ENCODE measurements around the gene EIF3I.
"Not testable (repeated sequence)": the region's sequence is repeated elsewhere in the genome, so short reads cannot be mapped to it uniquely, and the experiment has no call there.

EIF3I gene

DNA sequence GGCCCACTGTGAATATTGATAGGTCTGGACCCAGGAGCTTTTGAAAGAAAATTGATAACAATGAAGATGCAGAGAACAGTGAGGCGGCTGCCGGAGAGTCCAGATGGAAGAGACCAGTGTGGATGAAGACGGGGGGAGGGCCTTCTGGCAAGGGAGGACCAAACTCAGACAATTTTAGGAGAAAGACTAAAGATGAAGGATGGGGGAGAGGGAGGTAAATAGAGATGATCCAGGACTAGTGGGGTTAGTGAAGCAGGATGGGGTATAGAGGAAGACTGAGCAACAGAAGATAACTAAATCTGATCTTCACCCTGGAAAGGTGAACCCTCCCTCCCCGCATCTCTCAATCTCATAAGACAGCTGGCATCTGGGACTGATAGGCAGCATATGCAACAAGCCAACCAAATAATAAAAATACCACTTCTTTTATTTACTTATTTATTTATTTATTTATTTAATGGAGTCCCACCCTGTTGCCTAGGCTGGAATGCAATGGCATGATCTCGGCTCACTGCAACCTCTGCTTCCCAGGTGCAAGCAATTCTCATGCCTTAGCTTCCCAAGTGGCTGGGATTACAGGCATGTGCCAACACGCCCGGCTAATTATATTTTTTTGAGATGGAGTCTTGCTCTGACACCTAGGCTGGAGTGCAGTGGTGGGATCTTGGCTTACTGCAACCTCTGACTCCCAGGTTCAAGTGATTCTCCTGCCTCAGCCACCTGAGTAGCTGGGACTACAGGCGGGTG is 10.5 kb downstream of the EIF3I start:
- DNase-seq (ENCODE audit: low read depth in 3 of 3), result no peak

DNA sequence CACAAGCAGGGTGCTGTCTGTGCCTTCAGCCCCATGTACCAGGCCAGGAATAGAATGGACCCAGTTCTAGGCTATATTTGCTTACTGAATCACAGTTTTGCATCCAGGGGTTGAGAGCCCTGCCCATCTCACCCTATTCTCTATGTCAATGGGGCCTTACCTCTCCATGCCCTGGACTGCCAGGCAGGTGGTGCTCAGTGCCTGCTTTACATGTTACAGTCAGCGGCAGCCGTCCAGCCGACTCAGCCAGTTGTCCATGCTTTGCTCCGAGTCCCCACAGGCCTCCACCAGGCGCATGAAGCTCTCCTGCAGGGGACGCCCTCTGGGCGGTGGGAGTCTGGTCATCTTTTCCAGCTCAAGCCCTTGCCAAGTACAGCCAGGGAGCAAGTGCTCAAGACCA is 12.6 kb downstream of the EIF3I start:
- DNase-seq (ENCODE audit: low read depth in 3 of 3), result no peak

DNA sequence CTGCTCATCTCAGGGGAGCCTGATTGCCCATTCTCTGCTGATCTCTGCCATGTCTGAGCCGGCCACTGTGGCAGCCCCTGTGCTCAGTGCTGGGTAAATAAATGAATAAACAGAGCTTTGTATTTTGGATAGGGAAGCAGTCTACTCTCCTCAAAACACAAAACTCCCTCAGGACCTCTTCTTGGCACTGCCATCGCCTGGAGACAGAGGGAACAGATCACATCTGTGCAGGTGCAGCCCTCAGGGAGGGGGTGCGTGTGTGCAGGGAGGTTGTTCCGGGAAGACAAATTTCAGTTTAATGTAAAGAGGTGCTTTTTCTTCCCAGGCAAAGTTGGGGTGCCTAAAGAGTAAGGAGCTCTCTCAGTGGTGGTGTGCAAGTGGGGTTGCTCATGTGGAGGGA is 17.1 kb downstream of the EIF3I start:
- DNase-seq (ENCODE audit: low read depth in 3 of 3), result no peak

DNA sequence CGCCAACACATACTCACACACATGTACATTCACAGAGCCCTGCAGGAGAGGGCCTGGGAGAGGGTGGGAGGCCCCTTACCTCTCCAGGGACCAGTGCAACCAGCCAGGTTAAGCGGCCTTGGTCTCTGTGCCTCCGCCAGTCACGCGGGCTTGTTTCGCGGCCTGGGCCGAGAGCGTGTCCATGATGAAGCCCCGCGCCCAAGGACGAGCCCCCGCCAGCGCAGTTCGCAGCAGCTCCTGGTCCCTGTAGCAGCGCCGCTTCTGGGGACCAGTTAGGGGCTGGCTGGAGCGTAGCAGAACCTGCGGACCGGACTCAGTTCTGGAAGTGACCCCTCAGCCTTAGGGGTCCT is 17.6 kb downstream of the EIF3I start:
- DNase-seq (ENCODE audit: low read depth in 3 of 3), result no peak

DNA sequence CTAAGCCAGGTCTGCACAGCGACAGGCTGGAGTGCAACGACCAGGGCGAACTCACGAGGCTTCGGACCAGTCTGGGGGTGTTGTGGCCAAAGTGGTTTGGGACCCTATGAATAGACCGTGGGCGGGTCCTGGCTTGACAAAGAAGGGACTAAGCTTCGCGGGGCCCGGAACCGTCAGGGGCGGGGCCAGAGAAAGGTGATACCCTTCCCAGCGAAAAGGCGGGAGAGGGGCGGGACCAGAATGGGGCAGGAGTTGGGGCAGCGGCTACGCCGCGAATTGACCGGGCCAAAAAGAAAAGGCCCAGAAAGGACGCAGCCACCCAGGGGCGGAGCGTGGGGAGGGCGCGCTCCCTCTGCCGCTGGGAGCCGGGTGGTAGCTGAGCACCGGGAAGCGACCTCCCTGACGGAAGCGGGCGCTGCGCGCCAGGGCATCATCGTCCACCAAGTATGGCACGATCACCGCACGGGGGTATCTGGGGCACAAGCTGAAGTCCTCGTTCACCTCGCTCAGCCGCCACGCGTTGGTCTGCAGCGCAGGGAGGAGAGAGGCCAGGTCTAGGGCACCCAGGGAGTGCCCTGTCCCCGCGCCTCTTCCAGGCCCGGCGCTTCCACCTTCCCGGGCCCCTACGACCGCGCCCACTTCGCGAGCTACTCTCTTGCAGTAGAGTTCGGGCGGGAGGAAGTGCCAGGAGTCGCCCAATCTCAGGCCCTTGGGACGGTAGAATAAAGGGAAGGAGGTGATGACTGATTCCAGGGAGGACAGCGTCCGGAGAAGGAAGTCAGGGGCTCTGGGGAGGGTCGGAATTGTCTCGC is 18.1 kb downstream of the EIF3I start:
- DNase-seq (ENCODE audit: low read depth in 3 of 3), result no peak

DNA sequence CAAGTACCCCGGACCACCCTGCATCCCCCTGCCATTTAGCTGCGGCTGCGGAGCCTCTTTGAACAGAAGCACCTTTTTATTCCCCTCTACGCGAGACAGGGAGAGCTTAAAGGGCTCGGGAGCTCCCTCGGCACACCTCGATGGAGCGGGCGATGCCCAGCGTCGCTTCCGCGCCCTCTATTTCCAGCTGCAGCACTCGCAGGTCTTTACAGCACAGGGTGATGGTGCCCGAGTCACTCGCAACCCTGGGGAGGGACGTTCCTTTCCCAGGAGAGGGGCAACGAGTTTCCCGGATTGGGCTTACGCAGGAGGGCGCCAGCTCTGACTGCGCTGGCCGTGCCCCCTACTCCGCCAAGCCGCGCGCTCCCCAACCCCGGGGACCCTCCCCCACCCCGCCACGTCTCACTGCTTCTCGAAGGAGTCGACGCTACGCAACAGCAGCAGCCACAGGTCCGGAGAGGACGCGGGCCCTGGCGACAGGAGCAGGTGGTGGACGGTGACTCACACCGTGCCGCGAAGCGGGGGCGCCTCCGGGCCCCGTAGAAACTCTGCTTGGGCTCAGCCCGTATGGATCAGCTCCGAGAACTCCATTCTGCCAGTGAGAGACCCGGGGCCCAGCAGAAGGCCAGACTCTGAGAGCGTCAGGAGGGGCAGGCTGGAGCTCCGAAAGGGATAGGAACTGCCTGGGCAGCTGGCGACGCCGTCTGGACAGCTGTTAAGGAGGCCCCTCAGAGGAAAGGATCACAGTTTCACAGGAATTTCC is 19.0 kb downstream of the EIF3I start:
- DNase-seq (ENCODE audit: low read depth in 3 of 3), result no peak

DNA sequence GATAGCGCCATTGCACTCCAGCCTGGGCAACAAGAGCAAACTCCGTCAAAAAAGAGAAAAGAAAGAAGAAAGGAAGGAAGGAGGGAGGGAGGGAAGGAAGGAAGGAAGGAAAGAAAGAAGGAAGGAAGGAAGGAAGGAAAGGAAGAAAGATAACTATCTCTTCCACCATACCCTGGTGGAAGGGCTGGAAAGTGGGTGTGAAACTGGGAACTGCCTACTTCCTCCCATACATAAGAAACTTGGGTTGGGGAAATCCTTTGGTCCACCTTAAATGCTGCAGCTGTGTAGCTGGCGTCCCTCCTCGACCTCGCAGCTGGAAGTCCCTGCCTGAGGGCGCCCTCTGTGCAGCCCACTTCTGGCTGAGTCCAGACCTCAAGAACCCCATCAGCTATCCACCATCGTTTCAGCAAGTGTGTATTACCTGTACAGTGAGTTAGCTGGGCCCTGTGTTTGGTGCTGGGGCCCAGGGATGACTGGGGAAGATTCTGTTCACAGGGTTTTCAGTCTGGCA is 20.2 kb downstream of the EIF3I start:
- no peak for DNase-seq (ENCODE audit: low read depth in 3 of 3)

DNA sequence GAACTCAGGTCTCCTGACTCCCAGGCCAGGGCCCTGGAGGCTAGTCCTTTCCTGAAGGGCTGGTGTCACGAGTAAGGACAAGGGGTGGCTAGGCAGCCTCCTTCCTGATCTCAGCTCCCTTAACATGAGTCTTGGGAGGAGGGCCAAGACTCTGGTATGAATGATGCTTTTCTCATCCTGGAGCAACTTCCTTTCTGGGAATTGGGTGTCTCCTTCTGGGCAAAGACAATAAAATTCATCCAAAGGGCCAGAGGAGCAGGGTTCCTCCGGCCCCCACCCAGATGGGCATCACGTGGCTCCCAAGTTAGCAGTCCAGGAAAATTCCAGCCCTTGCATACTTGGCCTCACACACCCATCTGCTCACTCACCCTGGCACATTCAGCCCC is 24.7 kb downstream of the EIF3I start, which contains the start of gene FAM167B:
Gene FAM167B, plus strand, starts transcription at position 335 of the 386 bp plus-strand sequence. CDS start 200 bp downstream, outside the sequence.
- DNase-seq (ENCODE audit: low read depth in 3 of 3), result no peak

DNA sequence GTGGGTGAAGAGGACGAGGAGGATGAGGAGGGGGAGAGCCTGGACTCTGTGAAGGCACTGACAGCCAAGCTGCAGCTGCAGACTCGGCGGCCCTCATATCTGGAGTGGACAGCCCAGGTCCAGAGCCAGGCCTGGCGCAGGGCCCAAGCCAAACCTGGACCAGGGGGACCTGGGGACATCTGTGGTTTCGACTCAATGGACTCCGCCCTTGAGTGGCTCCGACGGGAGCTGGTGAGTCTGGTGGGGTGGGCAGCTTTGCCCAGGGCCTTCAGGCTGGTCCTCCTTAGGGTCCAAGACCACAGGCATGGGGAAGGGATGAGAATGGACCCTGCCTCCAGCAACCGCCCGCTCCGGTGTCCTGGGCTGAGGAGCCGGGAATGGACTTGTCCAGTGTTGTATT is 25.2 kb downstream of the EIF3I start:
- no peak for DNase-seq (ENCODE audit: low read depth in 3 of 3)

DNA sequence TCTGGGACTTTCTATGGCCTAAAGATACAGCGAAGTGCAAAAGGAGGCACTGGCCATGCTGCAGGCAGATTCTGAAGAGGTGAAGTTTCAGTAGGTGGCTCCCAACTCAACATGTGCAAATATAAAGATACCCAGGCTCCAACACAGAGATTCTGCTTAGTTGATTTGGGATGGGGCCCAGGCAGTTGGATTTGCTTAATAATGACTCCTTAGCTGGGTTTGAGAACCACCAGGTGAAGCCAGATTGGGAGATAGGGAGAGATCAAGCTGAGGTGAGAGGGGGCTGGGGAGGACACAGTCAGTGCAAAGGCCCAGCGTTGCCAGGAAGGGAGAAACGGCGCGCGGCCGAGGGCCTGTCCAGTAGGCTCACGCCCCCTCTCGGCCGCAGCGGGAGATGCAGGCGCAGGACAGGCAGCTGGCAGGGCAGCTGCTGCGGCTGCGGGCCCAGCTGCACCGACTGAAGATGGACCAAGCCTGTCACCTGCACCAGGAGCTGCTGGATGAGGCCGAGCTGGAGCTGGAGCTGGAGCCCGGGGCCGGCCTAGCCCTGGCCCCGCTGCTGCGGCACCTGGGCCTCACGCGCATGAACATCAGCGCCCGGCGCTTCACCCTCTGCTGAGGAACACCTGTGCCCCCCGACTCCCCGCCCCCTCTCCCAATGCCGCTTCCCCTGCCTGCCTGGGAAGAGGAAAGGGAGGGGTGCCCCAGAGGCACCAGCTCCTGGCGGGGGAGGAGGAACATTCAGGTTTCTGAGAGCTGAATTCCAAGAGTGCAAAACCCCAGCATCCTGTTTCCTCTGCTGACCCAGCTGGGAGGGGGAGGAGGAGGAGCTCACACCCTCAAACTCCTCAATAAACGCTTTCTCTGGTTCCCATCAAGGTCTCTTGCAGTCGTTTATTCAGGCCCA is 26.0 kb downstream of the EIF3I start:
- peak; percentile 63 to 86 (median 64) for DNase-seq (ENCODE audit: low read depth in 3 of 3)

DNA sequence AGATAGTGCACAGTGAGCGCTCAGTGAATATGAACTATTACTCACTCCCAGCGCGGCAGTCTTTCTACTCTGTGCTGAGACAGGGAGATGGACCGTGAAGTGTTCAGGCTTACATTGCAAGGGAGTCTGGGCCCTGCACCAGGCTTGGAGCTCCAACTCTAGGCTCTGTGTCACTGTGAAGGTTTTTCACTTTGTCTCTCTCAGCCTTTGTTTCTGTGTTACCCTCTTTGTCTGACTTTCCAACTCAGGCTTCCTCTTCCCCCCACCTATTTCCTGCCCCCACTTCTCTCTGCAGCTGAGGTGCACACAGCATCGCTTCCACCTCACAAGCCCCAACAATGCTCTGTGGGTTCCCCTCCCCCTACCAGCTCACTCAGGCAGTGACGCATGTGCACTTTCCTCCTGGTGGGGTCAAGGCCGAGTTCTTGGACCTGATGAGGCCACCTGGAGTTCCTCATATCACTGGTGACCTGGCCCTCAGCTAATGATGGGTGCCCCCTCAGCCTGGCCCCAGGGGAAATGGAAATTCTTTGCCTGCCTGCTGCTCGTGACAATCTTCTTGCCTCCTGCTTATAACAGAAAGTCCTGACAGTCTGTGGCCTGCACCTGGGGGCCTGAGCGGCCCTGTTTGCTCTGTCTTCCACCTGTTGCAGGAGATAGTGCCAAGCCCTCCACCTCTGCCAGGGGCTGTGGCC is 27.8 kb downstream of the EIF3I start:
- peak; percentile 54 to 79 (median 60) for DNase-seq (ENCODE audit: low read depth in 3 of 3)

DNA sequence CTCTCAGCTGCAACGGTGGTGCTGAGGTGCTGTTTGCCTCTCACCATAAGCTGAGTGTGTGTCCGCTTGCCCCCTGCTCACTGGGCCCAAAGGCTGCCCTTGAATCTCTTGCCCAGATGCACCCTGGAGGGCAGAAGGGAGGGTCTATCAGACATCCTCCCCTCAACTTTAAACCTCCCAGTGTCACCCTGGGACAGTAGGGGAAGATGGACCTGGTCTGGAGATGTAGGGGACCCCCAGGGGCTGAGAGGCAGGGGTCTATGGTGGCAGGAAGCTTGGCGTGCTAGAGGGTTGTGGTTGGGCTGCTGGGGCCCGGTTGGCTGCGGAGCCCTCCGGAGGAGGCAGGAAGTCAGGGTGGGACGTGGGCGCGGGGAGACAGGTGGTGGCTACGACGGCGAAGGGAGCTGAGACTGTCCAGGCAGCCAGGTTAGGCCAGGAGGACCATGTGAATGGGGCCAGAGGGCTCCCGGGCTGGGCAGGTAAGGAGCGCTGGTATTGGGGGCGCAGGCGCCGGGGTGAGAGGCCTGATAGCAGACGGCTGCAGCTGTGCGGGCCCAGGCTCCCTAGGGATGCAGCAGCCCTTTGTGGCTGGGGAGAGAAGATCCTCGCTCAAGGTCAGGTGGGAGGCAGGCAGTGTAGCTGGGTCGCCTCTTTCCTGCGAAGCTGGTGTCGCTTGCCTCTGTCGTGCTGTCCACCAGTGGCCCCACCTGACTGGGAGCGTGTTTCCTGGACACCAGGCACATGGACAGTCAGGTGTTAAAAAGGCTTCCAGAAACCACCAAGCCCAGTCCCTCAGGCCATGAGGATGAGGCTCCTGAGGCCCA is 28.9 kb downstream of the EIF3I start, which contains the start of gene LCK:
Gene LCK, plus strand, starts transcription at position 373 of the 824 bp plus-strand sequence. CDS start 23,065 bp downstream, outside the sequence.
- peak in 2 of 3 experiments; percentile 48 to 78 for DNase-seq (ENCODE audit: low read depth in 3 of 3)

DNA sequence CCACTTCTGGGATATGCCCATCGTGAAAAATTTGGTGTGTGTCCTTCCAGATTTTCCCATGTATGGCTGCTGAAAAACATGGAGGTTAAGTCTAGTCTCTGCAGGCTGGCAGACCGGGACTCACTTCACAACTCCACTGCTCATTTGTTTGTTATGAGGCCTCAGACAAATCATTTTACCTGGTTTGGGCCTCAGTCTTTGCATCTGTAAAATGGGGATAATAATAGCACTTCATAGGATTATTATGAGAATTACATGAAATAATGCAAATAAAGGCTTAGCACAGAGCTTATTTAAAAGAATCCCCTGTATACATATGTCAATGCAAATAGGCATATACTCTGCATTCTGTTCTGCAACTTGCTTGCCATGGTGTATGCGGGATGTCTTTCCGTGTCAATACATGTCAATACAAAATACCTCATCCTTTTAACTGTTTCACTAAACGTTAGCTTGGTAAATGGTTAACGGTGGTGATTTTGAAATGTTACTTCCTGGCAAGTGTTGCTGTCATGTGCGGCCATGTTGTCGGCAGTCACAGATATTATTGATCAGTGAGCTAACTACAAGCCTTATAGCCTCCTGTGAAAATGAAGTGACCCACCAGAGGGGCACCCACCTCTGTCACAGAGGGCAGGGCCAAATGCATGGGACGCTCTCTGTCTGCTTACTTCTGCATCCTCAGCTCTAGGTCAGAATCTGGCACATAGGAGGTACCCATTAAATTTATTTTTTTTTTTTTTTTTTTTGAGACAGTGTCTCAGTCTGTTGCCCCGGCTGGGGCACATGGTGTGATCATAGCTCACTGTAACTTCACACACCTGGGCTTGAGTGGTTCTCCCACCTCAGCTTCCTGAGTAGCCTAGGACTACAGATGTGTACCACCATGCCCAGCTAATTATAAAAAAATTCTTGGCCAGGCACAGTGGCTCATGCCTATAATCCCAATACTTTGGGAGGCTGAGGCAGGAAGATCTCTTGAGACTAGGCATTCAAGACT is 33.2 kb downstream of the EIF3I start:
- no peak for DNase-seq (ENCODE audit: low read depth in 3 of 3)

DNA sequence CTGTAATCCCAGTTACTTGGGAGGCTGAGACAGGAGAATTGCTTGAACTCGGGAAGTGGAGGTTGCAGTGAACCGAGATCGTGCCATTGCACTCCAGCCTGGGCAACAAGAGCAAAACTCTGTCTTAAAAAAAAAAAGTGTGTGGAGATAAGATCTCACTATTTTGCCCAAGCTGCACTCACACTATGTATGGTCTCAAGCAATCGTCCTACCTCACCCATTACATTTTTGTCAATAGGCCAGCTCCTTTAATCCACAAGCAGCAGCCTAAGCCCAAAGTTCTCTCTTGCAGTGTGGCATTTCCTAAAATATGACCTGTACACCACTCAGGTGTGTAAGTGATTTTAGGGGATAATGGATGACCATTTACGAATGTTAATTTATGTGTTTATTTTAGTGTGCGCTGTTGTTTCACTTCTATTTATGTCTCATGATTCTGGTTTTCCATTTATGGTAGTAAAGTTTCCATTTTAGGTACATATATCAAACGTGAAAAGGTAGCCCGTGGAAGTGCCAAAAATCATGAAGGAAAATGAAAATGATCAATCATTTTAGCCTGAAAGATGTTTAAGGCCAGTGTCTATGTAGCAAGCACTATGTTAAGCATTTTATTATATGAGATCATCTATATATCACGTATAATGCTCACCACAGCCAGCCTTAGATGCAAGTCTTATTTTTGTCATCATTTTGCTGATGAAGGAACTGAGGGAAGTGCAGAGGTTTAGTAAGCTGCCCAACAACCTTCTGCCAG is 34.4 kb downstream of the EIF3I start:
- DNase-seq (ENCODE audit: low read depth in 3 of 3), result no peak

DNA sequence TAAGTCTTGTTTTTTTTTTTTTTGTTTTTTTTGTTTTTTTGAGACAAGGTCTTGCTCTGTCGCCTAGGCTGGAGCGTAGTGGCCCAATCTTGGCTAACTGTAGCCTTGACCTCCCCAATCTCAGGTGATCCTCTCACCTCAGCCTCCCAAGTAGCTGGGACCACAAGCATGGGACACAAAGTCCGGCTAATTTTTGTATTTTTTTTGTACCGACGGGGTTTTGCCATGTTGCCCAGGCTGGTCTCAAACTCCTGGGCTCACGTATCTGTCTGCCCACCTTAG is 35.0 kb downstream of the EIF3I start:
- no peak for DNase-seq (ENCODE audit: low read depth in 3 of 3)

DNA sequence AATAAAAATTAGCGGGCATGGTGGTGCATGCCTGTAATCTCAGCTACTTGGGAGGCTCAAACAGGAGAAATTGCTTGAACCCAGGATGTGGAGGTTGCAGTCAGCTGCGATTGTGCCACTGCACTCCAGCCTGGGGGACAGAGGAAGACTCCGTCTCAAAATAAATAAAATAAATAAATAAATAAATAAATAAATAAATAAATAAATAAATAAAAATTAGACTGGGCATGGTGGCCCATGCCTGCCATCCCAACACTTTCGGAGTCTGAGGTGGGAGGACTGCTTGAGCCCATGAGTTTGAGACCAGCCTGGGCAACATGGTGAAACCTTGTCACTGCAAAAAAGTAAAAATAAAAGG is 41.0 kb downstream of the EIF3I start:
- DNase-seq (ENCODE audit: low read depth in 3 of 3), result not testable (repeated sequence)

DNA sequence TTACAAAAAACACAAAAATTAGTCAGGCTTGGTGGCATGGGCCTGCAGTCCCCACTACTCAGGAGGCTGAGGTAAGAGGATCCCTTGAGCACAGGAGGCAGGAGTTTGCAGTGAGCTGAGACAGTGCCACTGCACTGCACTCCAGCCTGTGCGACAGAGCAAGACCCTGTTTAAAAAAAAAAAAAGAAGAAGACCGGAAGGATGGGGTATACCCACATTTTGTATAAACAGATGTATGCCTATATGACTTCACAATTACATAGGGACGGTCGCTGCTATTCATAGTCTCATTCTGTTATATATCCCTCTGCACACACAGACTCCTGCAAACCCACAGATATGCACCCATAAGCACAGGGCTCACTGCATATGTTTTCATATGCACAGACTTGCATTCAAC is 41.5 kb downstream of the EIF3I start:
- no peak for DNase-seq (ENCODE audit: low read depth in 3 of 3)

DNA sequence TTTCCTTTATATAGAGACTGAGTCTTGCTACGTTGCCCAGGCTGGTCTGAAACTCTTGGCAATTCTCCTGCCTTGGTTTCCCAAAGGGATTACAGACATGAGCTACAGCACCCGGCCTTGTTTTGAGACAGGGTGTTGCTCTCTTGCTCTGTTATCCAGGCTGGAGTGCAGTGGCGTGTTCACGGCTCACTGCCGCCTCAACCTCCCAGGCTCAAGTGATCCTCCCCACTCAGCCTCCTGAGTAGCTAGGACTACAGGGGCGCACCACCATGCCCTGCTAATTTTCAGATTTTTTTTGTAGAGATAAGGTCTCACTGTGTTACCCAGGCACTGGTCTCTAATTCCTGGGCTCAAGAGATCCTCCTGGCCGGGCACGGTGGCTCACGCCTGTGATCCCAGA is 43.6 kb downstream of the EIF3I start:
- no peak for DNase-seq (ENCODE audit: low read depth in 3 of 3)
